ENCODE data around the gene NME1.
A peak's percentile ranks its signal among the peaks of the same experiment; 100 is the strongest.
"Not testable (repeated sequence)": the region's sequence is repeated elsewhere in the genome, so short reads cannot be mapped to it uniquely, and the experiment has no call there.

Gene NME1

DNA sequence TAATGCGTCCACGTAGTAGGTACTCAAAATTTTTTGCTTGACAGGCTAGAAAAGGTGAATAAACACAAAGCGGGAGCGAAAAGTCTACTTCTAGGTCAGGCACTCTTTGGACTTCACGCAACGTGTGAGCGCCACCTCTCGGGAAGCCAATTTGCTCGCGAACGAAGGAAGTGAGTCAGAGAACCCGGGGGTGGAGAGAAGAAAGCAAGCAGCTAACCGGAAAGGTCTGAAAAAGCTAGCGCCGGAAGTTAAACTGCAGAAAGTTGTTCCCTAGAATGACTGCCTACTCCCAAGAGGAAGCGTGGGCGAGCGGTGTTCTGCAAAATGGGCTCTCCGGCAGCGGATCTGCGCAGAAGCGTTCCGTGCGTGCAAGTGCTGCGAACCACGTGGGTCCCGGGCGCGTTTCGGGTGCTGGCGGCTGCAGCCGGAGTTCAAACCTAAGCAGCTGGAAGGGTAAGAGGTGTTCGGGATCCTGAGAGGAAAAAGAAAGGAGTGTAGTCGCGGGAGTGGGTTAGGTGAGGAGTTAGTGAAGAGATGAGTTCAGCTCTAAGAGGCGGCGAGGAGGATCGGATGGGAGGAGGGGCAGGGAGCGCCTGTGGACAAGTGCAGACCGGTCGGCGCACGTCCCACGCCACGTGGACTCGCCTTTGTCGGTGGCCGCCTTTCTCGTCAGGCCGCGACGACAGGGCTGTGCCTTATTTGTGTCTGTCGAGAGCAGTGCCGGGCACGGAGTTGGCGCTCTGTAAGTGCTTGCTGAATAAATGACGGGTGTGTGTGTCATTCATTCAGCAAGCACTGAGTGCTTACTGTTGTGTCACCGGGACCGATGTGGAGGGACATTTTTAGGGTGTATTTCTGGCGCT is at the start of gene NME1:
NME1 (plus strand) TSS at position 350 of the 863 bp plus-strand sequence. CDS start 2,096 bp downstream, outside the sequence.
- DNase-seq (ENCODE audit: low read depth), result peak; percentile 96

DNA sequence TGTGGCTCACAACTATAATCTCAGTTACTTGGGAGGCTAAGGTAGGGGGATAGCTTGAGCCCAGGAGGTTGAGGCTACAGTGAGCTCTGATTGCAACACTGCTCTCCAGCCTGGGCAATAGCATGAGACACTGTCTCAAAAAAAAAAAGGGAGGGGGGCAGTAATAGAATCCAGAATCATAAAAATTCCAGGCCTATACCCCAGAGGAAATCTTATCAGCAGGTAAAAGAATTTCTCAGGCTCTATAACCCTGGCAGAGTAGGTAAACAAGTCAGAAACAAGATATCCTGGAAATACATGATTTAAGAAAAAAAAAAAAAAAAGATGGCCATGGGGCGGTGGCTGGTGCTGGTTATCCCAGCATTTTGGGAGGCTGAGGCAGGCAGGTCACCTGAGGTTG is 45.6 kb upstream of the NME1 start:
- DNase-seq (ENCODE audit: low read depth), result no peak

DNA sequence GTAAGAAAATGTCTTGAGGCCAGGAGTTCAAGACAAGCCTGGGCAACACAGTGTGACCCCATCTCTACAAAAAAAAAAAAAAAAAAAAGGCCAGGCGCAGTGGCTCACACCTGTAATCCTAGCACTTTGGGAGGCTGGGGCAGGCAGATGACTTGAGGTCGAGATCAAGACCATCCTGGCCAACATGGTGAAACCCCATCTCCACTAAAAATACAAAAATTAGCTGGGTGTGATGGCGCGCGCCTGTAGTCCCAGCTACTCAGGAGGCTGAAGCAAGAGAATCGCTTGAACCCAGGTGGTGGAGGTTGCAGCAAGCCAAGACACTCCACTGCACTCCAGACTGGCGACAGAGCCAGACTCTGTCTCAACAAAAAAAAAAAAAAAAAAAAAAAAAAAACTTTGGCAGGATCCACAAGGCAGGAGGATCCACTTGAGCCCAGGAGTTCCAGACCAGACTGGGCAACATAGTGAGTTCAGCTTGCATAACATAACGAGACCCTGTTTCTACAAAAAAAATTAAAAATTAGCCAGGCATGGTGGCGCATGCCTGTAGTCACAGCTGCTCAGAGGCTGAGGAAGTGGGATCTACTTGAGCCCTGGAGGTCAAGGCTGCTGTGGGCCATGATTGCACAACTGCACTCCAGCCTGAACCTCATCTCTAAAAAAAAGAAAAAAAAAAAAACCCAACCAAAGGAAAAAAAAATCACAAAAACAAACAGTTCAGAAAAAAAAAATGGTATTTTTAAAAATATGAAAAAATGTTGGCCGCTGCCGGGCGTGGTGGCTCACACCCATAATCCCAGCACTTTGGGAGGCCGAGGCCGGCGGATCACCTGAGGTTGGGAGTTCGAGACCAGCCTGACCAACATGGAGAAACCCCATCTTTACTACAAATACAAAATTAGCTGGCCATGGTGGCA is 40.8 kb upstream of the NME1 start:
- not testable (repeated sequence) for DNase-seq (ENCODE audit: low read depth)

DNA sequence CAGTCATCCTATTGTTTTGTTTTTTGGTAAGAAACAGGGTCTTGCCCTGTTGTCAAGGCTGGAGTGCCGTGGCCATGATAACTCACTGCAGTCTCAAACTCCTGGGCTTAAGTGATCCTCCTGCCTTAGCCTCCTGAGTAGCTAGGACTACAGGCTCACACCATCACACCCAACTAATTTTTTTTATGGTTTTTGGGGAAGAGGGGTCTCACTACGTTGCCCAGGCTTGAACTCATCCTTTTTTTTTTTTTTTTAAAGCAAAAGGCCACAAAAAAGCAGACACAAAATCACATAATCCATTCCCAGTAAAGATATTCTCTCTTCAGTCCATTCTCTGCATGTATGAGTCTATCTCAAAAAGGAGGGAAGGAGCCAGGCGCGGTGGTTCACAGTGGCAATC is 38.2 kb upstream of the NME1 start:
- DNase-seq (ENCODE audit: low read depth), result no peak

DNA sequence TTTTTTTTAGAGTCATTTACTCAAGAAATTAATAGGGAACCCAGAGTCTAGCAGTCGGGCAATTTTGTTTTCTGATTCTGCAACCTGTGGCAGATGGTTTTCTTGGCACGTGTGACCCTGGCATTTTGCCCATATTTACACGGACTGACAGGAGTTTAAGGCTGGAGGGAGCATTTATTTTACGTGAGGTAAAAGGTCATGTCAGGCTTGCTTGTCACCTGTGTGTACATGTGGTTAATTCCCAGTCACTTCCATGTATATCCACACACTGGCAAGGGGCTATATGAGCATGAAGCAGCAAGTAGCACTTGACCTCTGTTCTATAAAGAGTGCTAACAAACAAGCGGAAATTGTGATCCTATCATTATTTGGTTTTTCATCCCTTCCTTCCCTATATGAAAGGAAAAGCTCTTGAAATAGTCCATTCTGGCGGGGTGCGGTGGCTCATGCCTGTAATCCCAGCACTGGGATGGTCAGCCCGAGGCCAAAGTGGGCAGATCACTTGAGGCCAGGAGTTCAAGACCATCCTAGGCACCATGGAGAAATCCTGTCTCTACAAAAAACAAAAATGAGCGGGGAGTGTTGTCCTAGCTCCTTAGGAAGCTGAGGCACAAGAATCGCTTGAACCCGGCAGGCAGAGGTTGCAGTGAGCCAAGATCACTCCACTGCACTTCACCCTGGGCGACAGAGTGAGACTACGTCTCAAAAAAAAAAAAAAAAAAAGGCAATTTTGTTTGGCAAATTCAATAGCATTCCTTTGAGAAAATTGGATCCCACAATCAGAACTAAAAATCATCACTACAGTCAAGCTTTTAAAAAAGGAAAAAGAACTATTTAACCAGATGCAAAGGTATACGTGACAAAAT is 34.8 kb upstream of the NME1 start:
- DNase-seq (ENCODE audit: low read depth), result no peak

DNA sequence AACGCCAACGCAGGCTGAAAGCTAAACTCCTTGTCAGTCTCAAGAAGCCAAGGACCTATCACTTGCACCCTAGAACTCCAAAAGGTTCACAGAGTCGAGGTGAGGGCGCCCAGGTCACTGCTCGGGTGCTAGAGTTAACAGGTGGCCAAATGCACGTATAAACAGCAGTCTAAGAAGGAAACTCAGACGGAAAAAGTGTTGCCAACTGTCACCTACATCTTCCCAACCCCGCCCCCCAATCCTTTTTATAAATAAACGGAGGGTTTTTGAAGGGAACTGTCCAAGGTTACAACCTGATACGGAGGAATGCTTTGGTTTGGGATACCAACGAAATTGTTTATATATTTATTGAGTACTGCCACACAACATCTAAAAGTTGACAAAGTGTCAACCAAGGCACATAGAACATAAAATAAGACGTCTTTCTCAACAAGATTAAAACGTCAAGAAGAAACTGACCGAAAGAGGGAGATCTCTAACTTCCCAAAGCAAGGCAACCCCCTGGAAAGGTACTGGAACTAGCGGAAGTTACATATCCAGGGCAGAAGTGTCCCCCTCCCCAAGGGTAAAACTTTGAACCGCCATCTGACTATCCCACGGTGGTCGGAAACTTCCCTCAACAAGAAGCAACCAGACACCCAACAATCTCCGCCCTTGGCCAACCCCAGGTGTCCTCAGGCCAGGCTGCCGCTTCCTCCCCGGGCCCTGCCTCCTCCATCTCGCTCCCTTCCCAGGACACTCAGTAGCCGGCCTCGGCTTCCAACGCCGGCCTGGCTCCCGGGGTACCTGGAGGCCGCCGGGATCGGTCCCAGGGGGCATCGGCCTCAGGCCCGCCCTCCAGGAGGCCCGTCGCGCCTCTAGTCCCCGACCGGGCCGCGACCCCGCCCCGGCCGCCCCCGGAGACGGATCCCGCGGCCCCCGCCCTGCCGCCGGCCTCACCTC is 33.7 kb upstream of the NME1 start:
- DNase-seq (ENCODE audit: low read depth), result peak; percentile 16

DNA sequence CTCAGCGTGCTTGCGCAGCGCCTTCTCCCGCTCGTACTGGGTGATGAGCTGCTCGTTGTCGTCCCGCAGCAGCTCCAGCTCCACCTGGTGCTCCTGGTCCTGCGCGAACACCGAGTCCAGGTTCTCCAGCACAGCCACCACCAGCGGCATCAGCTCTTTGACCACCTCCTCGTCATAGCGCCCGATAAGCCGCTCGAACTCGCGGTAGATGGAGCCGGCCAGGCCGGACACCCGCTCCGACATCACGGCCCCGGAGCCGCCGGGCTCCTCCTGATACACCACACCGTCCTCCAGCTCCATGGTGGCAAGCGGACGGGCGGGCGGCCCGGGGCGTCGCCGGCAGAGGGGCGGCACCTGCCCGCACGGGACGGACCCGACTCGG is 33.0 kb upstream of the NME1 start:
- DNase-seq (ENCODE audit: low read depth), result peak; percentile 5

DNA sequence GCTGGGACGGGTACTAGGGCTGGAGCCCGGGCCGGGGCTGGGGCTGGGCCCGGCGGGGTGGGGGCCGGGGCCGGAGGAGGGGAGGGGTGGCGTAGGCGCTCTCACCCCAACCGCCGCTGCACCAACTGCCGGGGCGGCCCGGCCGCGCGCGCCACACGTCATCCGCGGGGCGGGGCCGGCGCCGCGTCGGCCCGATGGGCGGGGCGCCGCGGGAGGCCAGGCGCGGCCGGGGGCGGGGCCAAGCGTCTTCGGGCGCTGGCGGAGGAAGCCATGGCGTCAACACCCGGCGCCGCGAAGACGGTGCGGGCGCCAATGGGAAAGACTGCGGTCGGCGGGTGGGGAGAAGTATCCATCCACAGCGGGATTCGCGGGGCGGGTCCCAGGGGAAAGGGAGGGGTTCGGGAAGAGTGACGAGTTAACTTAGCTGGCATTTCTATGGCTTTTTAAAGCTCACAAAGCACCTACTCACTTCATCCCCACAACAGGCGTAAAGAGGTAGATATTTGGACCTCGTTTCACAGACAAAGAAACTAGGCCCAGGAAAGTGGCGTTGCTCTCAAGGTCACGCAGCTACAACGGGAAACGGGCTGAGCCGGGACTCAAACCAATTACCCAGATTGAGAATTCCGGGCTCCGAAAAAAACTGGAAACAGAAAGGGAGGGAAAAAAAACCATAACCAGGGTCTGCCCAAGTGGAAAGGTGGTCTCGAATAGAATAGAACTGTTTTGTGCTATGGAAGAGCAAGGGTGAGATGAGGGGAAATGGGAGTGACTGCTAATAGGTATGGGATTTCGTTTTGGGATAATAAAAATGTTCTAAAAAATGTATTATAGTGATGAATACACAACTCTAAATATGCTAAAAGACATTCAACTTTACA is 32.4 kb upstream of the NME1 start, which contains the start of gene SPAG9:
SPAG9 (minus strand) TSS at position 130 of the 881 bp plus-strand sequence. CDS start 212 bp downstream, outside the sequence.
- peak; percentile 74 for DNase-seq (ENCODE audit: low read depth)

DNA sequence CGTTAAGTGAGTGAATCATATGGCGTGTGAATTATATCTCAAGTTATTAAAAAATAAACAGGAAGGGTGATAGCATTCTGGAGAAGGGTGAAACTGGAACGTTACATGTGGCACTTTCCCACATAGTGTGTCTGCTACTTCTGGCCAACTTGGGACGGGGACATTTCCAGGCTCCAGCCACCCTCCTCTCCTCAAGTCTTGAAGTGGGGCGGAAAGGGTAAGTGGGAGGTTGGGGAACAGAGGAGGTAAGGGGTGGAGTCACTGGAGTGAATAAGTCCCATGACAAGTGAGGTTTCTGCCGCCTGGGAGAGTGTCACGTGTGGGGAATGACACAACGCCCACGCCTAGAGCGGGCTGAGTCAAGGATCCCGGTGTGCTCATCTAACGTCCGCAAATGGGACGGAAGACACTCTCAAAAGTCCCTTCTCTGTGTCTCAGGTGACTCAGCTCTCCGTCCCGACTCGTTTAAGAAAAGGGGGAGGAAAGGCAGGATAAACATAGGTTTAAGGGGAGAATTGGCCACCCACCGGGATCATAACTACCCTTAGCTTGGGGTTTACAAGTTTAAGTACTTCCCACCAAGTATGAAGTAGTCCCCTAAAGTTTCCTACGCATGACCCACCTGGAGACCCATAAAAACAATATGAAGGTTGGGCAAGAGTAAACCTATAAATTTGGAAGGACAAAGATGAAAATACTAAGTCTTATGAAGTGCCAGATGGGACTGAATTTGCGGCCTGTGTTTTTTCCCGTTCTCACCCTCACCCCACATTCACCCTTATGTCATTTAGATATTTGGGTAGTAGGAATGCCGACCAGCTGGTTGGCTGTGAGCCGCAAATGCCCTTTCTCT is 31.5 kb upstream of the NME1 start:
- peak; percentile 57 for DNase-seq (ENCODE audit: low read depth)

DNA sequence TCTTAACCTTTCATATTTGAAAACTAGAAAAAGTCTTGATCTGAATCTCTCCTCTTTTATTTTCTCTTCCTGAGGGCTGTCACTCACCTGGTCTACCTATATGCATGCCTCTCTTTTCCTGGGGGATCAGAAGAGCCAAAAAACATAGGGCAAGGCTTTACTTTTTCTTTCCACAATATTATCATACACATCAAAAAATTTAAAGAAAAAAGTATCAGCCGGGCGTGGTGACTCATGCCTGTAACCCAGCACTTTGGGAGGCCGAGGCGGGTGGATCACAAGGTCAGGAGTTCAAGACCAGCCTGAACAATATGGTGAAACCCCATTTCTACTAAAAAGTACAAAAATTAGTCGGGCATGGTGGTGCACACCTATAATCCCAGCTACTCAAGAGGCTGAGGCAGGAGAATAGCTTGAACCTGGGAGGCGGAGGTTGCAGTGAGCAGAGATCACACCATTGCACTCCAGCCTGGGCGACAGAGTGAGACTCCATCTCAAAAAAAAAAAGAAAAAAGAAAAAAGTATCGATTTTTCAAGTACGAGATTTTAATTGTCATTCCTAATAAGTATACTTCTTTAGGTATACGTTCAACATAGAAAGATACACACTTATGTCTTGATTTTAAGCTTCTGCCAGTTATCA is 30.8 kb upstream of the NME1 start:
- DNase-seq (ENCODE audit: low read depth), result not testable (repeated sequence)

DNA sequence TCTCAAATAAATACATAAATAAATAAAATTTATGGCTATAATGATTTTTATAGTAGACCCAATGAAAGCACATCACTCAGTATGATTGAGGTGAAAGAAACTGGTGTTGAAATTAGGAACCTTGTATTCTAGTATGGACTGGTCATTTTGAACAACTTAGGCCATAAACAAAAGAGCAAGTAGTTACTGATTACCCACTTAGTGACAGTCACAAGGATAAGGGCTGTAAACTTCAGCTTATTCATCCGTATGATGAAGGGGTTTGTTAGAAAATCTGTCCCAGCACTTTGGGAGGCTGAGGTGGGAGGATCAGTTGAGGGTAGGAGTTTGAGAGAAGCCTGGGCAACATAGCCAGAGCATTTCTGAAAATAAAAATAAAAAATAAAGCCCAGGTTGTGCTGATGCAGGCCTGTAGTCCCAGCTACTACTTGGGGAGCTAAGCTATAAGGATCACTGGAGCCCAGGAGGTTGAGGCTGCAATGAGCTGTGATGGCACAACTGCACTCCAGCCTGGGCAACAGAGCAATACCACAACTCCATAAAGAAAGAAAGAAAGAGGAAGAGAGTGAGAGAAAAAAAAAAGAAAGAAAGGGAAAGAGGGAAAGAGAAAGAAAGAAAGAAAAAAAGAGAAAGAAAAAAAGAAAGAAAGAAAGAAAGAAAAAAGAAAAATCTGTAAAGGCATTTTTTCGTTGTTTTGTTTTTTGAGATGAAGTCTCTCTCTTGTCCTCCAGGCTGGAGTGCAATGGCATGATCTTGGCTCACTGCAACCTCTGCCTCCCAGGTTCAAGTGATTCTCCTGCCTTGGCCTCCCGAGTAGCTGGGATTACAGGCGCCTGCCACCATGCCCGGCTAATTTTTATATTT is 28.5 kb upstream of the NME1 start:
- DNase-seq (ENCODE audit: low read depth), result no peak

DNA sequence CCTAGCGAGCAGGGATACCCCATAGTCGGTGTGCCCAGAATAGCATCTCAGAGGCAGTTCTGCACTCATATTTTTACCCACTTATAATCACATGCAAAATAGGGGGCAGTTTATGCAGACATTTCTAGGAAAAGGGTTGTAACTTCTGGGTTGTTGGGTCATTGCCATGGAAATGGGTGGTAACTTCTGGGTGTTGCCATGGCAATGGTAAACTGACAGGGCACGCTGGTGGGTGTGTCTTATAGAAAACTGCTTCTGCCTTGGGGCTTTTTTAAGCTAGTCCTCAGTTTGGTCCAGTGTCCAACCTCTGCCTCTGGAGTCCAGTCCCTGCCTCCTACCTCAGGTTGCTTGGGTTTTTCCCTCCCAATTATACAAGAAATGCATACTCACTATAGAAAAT is 25.3 kb upstream of the NME1 start:
- no peak for DNase-seq (ENCODE audit: low read depth)

DNA sequence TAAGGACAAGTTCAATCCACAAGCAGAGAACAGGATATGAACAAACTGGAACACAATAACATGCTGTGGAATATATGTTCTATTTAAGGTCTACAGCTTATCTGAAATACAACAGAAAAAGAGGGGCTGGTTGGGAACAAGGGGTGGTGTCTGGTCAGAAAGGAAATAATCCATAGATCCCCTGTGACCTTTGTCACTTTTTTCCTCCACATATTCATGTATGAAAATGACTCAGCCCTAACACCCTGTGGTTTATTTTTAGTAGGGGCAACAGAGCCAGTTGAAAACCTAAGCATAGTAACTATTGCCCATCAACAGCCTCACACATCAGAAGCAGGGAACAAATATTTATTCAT is 20.4 kb upstream of the NME1 start:
- DNase-seq (ENCODE audit: low read depth), result no peak

DNA sequence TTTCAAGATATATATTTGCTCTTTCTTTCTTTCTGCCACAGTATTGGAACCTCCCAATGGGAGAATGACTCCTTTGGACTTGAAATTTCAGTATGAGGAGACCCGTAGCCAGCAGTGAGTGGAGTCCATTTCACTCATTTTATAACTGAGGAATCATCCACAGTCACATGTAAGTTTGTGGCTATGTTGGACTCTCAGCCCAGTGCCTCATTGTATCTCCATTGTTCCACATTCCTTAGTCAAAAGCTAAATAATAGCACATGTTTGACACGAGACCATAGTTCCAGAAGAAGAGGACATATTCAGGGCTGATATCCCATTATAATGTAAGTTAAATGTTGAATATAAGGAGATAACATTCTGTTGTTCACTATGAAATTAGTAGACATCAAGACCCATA is 20.0 kb upstream of the NME1 start:
- no peak for DNase-seq (ENCODE audit: low read depth)

DNA sequence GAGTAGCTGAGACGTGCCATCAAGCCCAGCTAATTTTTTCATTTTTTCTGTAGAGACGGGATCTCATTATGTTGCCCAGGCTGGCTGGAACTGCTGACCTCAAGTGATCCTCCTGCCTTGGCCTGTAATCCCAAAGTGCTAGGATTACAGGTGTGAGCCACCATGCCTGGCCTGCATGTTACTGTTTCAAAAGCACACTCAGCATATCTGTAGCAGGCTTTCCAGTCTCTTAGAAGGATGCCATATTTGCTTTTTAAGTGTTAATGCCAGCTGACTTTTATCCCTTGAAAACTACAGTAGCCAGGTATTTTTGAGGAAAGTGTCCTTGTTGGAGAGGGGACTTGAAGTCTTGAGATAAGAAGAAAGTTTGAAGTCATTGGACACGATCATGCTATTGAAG is 17.4 kb upstream of the NME1 start:
- DNase-seq (ENCODE audit: low read depth), result no peak

DNA sequence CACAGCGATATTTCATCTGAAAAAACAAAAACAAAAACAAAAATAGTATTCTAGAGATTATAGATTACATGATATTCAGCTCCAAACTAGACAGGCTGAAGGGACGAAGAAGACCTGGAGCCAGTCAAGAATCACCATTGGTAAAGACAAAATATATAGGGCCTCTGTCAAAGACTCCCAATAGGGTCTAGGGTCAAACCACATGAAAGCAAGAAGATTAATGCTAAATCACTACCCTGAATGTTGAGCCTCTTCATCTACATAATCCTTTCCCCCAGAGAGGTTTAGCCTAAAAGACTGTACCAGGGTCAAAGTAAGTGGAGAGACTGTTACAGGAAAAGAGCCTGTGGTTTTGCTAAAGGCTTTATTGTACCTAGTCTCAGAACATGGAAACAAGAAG is 10.8 kb upstream of the NME1 start:
- DNase-seq (ENCODE audit: low read depth), result no peak

DNA sequence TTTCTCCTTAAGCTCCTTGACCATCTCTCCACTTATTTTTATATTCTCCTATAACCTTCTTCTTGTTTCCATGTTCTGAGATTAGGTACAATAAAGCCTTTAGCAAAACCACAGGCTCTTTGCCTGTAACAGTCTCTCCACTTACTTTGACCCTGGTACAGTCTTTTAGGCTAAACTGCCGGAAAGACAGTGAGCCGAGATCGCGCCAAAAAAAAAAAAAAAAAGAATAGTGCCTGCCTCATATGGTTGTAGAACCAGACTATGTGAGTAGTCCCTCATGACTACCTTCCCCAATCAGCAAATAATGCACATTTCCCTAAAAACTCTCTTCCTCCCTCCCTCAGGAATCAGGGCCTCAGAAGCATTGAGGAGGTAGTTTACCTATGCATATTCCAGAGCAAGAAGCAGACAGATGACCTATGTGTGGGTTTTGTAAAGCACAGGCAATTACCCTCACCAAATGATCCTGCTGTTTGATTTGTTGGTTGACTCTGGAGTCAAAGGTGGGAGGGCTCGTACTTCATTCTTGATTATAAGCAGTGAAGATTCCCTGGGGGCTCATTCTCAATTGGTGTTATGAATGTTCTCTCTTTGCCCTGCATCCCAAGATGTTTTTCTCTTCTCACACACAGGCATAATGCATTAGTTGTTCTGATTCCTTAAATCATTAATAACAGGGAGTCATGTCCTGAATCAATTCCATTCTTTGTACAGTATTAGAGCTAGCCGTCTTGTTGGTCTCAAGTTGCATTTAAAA is 8.9 kb upstream of the NME1 start:
- DNase-seq (ENCODE audit: low read depth), result no peak
